Right lobe of liver (tissue), 6 donors: ENCODE results near the gene SH3TC1. TPM values are rescaled to one million over a fixed set of nuclear protein-coding genes. Genes with fewer than 3 reads are reported as not detected.

Experiments
- ATAC-seq, 4 donors: fragments of 200-7000 bp; cut with Tn5 transposase; one replicate each; pipeline ENCODE4 v1.9.1; 2020; ENCODE audit warnings: mild to moderate bottlenecking in 4 of 4, moderate library complexity in 4 of 4
- DNase-seq, 3 donors: peaks; one replicate each; pipeline ENCODE4 v3.0.0-alpha.2; 2020
- H3K27ac ChIP-seq, 3 donors: fragments of 200-600 bp; one replicate each; pipeline ENCODE4 v1.8.0; 2022
- H3K27me3 ChIP-seq, 2 donors: fragments of 200-600 bp; one replicate each; pipeline ENCODE4 v1.8.0; 2022
- H3K36me3 ChIP-seq, 4 donors: fragments of 200-600 bp; sonication (generic) in 1 of 4; one replicate each; pipeline versions ENCODE4 v1.5.1 to v1.8.0; 2017 to 2022; ENCODE audit warnings: control low read depth in 1 of 4
- H3K4me1 ChIP-seq, 4 donors: fragments of 200-600 bp; sonication (generic) in 1 of 4; one replicate each; pipeline versions ENCODE4 v1.5.1 to v1.8.0; 2017 to 2022; ENCODE audit warnings: control low read depth in 1 of 4
- H3K4me3 ChIP-seq, 3 donors: fragments of 200-600 bp; one replicate each; pipeline ENCODE4 v1.8.0; 2022
- H3K9me3 ChIP-seq, 4 donors: fragments of 200-600 bp; sonication (generic) in 1 of 4; one replicate each; pipeline versions ENCODE4 v1.5.1 to v1.8.0; 2017 to 2022; ENCODE audit warnings: control low read depth in 1 of 4
- POLR2A ChIP-seq: fragments of 450-650 bp; IDR thresholded peaks from one replicate; pipeline ENCODE4 v1.6.1; 2017; ENCODE audit warnings: antibody characterized with exemption, mild to moderate bottlenecking
- WGBS: methylation state at CpG from one replicate; pipeline ENCODE4 v1.1.6; 2018; ENCODE audit warnings: low coverage, low lambda C conversion rate; ENCODE audit not compliant: insufficient coverage; ENCODE audit errors: missing lambda C conversion rate; 5-methylcytosine and 5-hydroxymethylcytosine counted together
- intact Hi-C, 2 donors: fragments of 100-400 bp; cut with DNase I; formaldehyde crosslinking; loops; one replicate each; pipeline versions ENCODE4 v1.11.2 to v1.14.1; 2022
- total RNA-seq, 6 experiments: library from RNA; depleted of rRNA in 2 of 6; stranded (reverse); fragments of >200 nt in 2 of 6; fragmentation: NEBNext Ultra II Directional in 3 of 6; extraction: Animal tissue kit (Norgen Biotek cat#: 25700) in 3 of 6; gene quantifications; one replicate each; pipeline versions ENCODE4 v1.1.0 to v1.2.4, GENCODE V29; 2016 to 2023
- TF ChIP-seq, protein P1 (sequence below), 4 donors: fragments of 200-600 bp in 3 of 4; fragments of 450-650 bp in 1 of 4; IDR thresholded peaks; one replicate each; pipeline versions ENCODE4 v1.5.1 to v1.8.0; 2016 to 2022; ENCODE audit warnings: antibody characterized with exemption in 4 of 4, mild to moderate bottlenecking in 2 of 4
- donor health status: DM: no; HTN: yes; CAD: no.
- donor health status: DM: no; HTN: no; CAD: no.
- donor health status: DM: no; HTN: no; CAD: no.
- donor health status: DM: no; HTN: yes; CAD: no.
- donor health status: DM: no; HTN: yes; CAD: no.

SH3TC1 gene
- total RNA-seq, 6 experiments from 2014 or later = 13.2 to 48.0 (median 24.9) TPM

DNA sequence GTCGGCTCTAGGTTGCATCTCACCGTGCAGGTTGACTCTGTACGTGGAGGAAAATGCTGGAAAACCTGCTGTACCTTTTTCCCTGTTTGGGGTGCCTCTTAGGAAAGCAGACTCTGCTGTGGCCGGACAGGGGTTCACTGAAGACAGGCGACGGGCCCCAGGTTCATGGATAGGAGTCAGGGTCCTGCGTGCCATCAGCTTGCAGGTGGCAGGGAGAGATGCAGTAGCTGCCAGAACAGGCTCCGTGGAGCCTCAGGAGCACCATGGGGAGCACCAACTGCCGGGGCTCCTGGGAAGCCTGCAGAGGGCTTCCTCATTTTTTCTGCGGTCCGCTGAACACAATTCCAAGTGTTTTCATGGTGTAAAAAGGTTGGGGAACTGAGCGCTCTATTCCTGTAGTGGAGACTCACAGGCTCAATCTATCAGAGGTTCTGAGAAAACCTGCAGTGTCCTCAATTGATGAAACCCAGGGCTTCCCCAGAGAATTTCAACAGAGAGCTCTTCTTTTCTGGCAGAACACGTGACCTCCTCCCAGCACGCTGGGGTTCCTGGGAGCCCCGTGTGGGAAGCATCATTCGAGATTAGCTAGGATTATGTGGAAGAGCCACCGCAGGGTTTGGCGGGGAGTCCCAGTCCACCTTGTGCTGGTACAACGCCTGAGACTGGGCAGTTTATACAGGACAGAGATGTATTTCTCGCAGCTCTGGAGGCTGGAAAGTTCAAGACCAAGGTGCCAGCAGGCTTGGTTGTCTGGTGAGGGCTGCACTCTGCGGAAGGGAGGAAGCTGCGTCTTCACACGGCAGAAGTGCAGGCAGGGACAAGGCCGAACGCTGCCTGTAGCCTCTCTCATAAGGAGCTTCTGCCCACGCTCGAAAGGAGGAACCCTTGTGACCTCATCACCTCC, 72.1 kb downstream of the SH3TC1 start:
- TF ChIP-seq POLR2A = no peak
- TF ChIP-seq, protein P1, sequence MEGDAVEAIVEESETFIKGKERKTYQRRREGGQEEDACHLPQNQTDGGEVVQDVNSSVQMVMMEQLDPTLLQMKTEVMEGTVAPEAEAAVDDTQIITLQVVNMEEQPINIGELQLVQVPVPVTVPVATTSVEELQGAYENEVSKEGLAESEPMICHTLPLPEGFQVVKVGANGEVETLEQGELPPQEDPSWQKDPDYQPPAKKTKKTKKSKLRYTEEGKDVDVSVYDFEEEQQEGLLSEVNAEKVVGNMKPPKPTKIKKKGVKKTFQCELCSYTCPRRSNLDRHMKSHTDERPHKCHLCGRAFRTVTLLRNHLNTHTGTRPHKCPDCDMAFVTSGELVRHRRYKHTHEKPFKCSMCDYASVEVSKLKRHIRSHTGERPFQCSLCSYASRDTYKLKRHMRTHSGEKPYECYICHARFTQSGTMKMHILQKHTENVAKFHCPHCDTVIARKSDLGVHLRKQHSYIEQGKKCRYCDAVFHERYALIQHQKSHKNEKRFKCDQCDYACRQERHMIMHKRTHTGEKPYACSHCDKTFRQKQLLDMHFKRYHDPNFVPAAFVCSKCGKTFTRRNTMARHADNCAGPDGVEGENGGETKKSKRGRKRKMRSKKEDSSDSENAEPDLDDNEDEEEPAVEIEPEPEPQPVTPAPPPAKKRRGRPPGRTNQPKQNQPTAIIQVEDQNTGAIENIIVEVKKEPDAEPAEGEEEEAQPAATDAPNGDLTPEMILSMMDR (IDR thresholded peaks at IDR 0.05) = no peak
- no peaks in the 10 kb centered on the region for H3K36me3 ChIP-seq
- H3K27ac ChIP-seq = no peak overlapping the region
- ATAC-seq (no peak), DNase-seq (no peak)
- H3K27me3 ChIP-seq = no peaks in the 10 kb centered on the region
- intact Hi-C loops = no loop called here
- H3K4me3 ChIP-seq = no peak overlapping the region
- H3K9me3 ChIP-seq = no peaks in the 10 kb centered on the region
- H3K4me1 ChIP-seq = no peaks in the 10 kb centered on the region
- WGBS = 73% methylated on average over 5 of the region's 27 CpGs

GRCh38 chr4:8271821-8272220, 72.7 kb downstream of the SH3TC1 start:
- no peak for DNase-seq
- TF ChIP-seq POLR2A = no peak
- TF ChIP-seq, protein P1 (IDR thresholded peaks at IDR 0.05) = no peak
- no peaks in the 10 kb centered on the region for H3K4me1 ChIP-seq
- intact Hi-C loops = no loop called here
- WGBS = no CpG with 5 or more reads among the region's 10 CpGs
- no peak for ATAC-seq
- no peaks in the 10 kb centered on the region for H3K27me3 ChIP-seq
- H3K9me3 ChIP-seq = no peaks in the 10 kb centered on the region
- no peak overlapping the region for H3K27ac ChIP-seq
- H3K36me3 ChIP-seq = no peaks in the 10 kb centered on the region
- no peak overlapping the region for H3K4me3 ChIP-seq

DNA sequence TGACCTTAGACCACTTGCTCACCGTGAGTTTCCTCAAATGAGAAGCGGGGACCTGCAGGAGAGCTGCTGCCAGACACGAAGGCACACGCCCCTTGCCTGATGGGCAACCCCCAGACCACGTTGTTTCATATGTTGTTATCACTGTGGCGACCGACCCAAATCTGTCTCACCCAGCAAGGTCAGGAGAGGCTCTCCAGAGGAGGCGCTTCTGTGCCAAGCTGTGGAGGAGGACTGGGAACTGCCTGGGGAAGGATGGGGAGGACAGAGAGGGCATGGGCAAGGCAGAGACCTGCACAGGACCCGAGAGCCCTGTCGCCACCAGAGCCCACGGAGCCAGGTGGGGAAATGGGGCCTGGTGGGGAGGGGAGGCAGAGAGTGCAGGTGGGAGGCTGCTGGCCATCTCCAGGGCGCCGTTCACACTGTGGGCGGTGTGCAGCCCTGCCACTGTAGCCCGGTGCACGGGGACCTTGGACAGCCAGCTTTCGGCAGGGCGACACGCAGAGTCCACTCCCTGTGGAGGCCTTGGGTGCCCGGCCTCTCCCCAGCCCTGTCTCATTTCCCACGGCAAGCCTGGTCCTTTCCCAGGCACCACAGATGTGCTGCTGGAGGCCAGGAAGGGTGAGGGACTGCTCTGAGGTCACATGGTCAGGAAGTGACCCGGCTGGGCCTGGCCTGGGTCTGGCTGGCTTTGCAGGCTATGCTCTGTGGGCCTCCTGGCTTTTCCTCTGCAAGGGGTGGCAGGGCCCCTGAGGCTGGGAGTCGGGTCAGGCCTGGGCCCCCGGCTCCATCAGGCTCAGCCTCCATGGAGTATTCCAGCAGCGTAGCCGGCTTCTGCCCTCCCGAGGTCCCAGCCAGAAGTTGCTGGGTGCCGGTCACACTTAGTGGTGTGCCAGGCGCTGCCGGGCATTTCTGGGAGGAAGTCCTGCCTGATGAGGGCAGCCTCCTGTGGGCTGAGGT, 73.7 kb downstream of the SH3TC1 start:
- Histone ChIP-seq H3K9me3 (no peaks in the 10 kb centered on the region), H3K36me3 (no peaks in the 10 kb centered on the region), H3K4me3 (no peak overlapping the region), H3K27ac (no peak overlapping the region), H3K27me3 (no peaks in the 10 kb centered on the region), H3K4me1 (no peaks in the 10 kb centered on the region)
- TF ChIP-seq, protein P1 (IDR thresholded peaks at IDR 0.05) = no peak
- TF ChIP-seq POLR2A = no peak
- WGBS = 52% methylated on average over 8 of the region's 30 CpGs
- ATAC-seq (peak; percentile 30 to 50 (median 36)), DNase-seq (no peak)
- intact Hi-C loops = no loop called here

GRCh38 chr4:8273450-8273849, 74.4 kb downstream of the SH3TC1 start:
- Histone ChIP-seq H3K36me3 (no peaks in the 10 kb centered on the region), H3K4me3 (no peak overlapping the region), H3K27ac (no peak overlapping the region), H3K4me1 (no peaks in the 10 kb centered on the region), H3K9me3 (no peaks in the 10 kb centered on the region), H3K27me3 (no peaks in the 10 kb centered on the region)
- no peak for DNase-seq
- WGBS = 56% methylated on average over 5 of the region's 13 CpGs
- intact Hi-C loops = no loop called here
- no peak for ATAC-seq
- no peak for TF ChIP-seq POLR2A
- TF ChIP-seq, protein P1 (IDR thresholded peaks at IDR 0.05) = no peak
